GM12873 (cell line): ENCODE measurements around the gene SLIT2.

Experiments used
- TF ChIP-seq, protein P1 (sequence below): IDR thresholded peaks from 2 replicates; pipeline ENCODE4 v1.5.1; 2012; ENCODE audit warnings: low read depth, mild to moderate bottlenecking, moderate library complexity, low read length, control low read depth; ENCODE audit not compliant: insufficient read depth; ENCODE audit errors: missing control alignments

SLIT2 gene

DNA sequence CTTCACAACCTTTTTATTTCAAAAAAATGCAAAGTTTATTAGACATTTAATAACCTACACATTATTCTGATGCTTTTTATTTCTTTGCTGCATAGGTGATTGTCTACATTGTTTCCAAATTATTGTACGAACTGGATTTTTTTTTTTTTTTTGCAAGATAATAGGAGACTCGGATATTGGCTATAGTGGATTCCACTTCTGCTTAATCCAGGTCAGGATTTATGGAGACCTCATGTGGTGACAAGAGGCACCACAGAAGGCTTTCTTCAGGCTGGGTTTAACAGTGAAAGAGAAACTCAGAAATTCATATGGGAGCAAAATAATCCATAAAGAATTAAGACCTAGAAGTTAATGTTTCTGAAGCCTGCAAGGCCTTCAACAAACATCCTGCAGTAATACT, 2.4 kb upstream of the SLIT2 start:
- TF ChIP-seq, protein P1, sequence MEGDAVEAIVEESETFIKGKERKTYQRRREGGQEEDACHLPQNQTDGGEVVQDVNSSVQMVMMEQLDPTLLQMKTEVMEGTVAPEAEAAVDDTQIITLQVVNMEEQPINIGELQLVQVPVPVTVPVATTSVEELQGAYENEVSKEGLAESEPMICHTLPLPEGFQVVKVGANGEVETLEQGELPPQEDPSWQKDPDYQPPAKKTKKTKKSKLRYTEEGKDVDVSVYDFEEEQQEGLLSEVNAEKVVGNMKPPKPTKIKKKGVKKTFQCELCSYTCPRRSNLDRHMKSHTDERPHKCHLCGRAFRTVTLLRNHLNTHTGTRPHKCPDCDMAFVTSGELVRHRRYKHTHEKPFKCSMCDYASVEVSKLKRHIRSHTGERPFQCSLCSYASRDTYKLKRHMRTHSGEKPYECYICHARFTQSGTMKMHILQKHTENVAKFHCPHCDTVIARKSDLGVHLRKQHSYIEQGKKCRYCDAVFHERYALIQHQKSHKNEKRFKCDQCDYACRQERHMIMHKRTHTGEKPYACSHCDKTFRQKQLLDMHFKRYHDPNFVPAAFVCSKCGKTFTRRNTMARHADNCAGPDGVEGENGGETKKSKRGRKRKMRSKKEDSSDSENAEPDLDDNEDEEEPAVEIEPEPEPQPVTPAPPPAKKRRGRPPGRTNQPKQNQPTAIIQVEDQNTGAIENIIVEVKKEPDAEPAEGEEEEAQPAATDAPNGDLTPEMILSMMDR, result no peak

DNA sequence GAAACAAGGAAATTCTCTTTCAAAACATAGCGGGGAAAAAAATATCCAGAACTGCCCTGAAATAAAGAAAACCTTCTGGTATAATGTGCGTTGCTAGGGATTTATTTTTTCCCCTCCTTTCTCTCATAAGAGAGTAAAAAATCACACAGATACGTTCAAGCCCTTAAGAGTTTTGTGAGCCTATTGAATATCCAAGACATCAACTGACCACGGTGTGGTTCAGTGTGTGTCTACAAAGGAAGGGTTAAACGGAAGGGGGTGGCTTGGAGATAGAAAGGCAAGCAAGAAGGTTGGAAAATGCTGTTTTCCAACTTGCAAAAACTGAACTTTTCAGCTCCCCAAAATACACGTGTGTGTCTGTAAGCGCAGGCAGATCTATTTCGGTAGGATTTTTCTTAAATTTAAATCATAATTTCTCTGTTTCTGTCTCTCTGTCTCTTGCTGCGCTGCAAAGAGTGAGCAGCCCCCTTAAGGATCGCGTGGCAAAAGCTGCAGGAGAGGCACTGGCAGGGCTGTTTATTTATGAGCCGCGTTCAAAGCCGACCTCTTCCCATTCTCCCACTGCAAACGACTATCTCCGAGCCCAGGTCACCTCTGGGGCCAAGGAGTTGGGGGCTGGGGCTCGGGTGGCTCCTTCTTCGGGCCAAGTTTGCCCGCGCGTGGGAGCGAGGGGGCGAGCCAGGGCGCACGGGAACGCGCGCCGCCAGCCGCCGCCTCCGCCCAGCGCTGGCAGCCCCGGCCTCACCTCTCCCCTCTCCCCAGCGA, 492 bp upstream of the SLIT2 start:
- TF ChIP-seq, protein P1, result no peak

DNA sequence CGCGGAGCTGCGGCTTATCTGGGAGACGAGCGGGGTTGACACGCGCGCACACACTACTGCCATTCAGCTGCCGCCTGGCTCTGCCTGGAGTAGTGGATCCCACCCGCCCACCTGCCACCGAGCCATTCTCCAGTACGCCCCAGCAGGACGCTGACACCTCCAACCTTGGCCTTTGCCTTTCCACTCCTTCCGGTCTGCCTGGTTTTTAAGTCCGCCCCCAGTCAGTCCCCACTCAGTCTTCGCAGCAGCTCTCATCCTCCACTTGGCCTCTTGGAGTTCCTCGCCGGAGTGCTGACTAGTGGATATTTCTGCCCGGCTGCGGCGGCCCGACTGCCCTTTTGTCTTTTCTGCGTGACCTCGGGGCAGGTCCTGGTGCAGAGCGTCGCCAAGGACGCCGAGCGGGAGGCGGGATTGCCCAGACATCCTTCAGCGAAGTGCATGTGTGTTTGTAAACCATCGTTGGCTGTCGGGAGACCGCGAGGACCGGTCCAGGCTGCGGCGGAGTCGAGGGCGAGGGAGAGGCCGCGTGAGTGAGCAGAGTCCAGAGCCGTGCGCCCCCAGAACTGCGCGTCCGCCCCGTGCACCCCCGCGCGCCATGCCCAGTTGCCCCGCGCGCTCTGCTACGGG, 1.1 kb downstream of the SLIT2 start:
- TF ChIP-seq, protein P1, result no peak

DNA sequence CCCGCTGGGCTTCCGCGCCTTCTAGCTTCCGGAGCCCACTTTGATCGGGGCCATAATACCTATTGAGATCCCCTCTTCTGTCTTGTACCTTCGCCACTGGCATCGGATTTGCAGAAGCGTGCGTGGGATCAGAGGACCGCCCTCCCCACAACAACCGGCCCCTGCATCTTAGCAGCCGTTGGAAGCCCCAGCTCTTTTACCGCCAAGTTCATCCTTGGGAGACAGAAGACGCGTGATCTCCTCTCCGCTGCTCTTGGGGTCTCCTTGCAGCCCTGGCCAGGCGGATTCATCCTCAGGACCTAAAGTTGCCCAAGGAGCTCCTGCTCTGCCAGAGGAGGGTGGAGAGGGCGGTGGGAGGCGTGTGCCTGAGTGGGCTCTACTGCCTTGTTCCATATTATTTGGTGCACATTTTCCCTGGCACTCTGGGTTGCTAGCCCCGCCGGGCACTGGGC, 1.6 kb downstream of the SLIT2 start:
- TF ChIP-seq, protein P1, result no peak

DNA sequence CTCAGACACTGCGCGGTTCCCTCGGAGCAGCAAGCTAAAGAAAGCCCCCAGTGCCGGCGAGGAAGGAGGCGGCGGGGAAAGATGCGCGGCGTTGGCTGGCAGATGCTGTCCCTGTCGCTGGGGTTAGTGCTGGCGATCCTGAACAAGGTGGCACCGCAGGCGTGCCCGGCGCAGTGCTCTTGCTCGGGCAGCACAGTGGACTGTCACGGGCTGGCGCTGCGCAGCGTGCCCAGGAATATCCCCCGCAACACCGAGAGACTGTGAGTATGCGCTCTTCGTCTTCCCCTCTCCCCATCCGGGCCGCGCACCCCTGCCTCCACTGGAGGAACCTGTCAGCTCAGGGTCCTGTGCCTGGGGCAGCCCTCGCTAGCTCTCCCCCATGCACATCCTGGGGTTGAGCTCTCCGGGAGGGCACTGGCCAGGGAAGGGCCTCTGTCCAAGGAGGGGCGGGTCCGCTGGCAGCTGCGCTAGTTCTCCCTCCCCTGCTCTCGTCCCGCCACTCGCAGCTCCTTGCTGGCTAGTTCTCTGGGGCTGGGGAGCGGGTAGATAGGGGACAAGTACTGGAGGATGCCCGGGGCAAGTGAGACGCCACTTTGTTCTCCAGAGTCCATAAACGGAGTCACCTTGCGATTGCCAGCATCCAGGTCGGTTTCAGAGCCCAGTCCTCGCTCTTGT, 2.2 kb downstream of the SLIT2 start:
- TF ChIP-seq, protein P1, result no peak

DNA sequence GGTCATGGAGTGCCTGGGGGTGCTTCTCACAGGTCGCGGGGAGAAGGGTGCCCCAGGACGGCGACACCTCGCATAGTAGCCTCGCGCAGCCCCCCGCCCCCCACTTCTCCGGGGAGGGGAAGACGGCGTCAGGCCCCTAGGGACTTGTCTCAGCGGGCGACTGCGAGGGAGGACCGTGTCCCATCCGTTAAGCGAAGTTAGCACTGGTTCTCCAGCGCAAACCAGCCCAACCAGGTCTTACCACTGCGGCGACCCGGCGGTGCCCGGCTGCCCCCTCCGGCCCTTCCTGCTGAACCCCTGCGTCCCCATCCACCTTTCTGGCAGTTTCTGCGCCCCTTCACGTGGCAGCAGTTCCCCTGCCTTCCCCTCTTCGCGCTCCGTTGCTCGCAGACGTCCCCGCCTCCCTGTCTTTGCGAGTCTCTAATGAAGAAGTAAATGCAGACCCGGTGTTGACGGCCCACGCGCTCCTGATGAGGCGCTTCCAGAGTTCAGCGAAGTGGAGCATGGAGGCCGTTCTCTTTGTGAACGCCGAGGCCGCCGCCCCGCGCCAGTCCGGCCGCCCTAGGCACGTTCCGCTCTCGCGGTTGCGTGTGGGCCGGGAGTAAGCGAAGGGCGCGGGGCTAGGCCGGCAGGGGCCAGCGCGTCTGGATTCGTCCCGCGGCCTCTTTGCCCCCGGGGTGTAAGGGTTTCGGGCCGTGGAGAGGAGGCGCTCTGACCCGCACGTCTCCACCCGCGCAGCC, 3.0 kb downstream of the SLIT2 start:
- TF ChIP-seq, protein P1, result no peak

DNA sequence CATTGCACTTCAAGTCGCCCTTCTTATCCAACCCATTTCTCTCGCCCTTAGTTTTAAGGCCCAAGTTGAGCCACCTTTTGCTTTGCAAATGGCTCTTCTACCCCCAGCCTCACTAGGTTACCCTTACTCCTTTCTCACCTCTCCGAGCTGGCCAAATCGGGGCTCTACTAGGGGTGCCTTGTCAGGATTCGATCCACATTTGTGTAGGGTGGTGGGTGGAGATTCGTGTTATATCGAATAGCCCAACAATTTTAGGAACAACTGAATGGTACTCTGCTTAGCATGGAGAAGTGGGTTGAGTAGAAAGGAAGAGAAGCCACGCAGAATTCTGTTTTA, 3.5 kb downstream of the SLIT2 start:
- TF ChIP-seq, protein P1, result no peak
